HG02885 (cell line): Measurements from ENCODE around the gene AEBP1.

ENCODE experiments used
- ATAC-seq: cut with Tn5 transposase; IDR thresholded peaks from one replicate; pipeline ENCODE4 v1.9.1; 2021; ENCODE audit warnings: mild to moderate bottlenecking; ENCODE audit not compliant: unreplicated experiment, poor library complexity

The AEBP1 gene

DNA sequence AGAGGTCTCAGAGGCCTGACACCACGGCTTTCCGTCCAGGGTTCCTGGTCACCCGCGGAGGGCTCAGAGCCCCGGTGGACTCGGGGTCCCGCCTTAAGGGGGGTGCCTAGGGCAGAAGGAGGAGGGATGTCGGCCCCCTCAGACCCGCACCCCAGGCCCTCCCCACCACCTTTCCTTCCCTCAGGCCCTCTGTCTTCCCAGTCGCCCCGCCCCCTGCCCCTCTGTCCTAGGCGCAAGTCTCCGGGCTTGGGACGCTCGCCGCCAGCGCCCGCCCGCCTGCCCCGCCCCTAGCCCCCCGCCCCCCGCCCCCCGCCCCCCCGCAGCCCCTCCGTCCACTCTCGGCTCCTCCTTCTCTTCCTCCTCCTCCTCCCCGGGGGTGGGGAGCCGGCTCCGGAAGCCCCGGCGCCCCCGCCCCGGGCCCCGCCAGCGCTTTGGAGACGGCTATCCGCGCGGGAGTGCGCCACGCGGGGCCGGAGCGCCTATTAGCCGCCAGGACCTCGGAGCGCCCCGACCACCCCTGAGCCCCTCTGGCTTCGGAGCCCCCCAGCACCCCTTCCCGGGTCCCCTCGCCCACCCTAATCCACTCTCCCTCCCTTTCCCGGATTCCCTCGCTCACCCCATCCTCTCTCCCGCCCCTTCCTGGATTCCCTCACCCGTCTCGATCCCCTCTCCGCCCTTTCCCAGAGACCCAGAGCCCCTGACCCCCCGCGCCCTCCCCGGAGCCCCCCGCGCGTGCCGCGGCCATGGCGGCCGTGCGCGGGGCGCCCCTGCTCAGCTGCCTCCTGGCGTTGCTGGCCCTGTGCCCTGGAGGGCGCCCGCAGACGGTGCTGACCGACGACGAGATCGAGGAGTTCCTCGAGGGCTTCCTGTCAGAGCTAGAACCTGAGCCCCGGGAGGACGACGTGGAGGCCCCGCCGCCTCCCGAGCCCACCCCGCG lies at the start of gene AEBP1:
Gene AEBP1, plus strand, starts transcription at position 423 of the 937 bp plus-strand sequence. Its CDS starts 321 bp downstream, at position 744.
- no peak for ATAC-seq

DNA sequence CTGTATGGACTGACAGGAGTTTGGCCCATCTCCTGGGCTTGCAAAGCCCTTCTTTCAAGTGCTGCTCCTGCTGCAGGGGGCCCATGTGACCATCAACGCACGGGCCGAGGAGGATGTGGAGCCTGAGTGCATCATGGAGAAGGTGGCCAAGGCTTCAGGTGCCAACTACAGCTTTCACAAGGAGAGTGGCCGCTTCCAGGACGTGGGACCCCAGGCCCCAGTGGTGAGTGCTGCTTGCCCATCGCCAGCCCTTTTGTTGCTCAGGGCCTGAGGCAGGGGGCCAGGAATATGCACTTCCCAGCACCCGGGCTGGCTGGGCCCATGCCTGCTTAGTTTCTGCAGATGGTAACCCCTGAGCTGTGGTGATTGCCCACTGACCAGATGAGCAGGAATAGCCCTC lies 47.5 kb upstream of the AEBP1 start:
- no peak for ATAC-seq

- ATAC-seq = no peak
Measured at GRCh38 chr7:44057181-44057848, 46.8 kb upstream of the AEBP1 start.

GRCh38 chr7:44057849-44058758 lies 46.0 kb upstream of the AEBP1 start:
- ATAC-seq = peak; percentile 27

DNA sequence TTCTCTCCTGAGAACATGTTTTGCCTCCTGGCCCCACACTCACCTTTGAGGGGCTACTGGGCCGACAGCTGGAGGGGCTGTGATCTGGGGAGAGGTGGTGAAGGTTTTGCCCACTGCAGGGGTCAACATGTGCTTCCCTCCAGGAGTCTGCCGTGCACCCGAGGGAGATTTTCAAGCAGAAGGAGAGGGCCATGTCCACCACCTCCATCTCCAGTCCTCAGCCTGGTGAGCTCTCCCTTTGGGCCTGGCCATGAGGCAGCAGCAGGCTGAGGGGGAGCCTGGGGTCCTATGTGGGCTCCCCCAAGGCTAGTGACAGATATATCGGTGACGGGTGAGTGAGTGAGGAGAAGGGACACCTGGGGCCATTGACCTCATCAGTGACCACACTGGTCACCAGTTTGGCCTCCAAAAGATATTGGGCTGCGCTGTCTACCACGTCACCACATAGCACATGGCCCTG lies 45.4 kb upstream of the AEBP1 start:
- ATAC-seq = peak; percentile 32

DNA sequence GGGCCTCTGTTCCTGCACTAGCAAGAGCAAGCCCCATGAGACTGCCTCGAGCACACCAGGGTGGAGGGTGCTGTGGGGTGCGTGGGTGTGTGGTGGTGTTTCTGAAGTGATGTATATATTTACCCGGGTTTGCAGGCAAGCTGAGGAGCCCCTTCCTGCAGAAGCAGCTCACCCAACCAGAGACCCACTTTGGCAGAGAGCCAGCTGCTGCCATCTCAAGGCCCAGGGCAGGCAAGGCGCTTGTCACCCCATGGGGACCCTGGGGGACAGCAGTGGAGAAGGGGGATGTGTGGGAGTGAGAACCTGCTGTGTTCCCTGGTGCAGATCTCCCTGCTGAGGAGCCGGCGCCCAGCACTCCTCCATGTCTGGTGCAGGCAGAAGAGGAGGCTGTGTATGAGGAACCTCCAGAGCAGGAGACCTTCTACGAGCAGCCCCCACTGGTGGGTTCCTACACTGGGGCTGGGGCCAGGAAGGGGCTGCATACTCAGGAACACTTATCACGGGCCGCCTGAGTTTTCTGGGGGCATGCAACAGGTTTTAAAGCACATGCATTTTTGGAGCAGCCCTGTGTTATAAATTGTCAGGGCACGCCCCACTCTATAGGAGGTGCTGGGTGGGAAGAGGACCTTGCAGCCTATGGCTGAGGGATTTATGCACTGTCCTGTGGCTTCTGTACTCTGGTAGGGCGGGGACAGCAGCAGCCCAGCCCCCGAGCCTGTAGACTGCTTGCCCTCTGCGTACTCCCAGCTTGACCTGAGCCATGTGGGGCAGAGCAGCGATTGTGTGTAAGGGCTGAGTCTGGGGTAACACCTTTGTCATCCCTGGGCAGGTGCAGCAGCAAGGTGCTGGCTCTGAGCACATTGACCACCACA lies 44.7 kb upstream of the AEBP1 start:
- peak; percentile 87 for ATAC-seq

GRCh38 chr7:44060091-44060947 lies 43.8 kb upstream of the AEBP1 start:
- ATAC-seq = no peak

DNA sequence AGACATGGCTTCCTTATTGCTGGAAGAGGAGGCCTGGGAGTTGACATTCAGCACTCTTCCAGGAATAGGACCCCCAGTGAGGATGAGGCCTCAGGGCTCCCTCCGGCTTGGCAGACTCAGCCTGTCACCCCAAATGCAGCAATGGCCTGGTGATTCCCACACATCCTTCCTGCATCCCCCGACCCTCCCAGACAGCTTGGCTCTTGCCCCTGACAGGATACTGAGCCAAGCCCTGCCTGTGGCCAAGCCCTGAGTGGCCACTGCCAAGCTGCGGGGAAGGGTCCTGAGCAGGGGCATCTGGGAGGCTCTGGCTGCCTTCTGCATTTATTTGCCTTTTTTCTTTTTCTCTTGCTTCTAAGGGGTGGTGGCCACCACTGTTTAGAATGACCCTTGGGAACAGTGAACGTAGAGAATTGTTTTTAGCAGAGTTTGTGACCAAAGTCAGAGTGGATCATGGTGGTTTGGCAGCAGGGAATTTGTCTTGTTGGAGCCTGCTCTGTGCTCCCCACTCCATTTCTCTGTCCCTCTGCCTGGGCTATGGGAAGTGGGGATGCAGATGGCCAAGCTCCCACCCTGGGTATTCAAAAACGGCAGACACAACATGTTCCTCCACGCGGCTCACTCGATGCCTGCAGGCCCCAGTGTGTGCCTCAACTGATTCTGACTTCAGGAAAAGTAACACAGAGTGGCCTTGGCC lies 43.0 kb upstream of the AEBP1 start:
- no peak for ATAC-seq

DNA sequence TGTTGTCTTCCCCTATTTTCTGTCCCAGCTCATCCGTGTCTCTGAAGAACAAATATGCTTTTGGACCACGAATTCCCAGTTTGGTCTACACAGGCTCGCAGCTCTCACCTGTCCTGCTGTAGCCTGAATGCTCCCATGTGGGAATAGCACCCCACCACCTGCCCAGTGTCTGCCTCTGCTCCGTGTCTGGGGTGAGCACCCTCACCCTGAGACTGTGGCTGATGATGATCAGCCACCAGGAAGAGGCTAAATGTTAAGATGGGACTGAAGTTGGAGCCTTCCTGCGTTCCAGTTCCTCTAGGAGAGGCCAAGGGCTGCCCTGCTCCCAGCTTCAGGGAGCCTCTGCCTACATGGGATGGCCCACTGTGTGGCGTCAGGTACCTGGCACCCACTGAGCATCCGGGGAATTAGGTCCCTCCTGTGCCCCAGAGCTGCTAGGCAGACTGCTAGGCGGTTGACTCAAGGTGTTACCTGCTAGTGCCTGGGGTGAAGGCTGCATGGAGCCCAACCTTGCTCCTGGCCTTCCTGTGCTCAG lies 42.4 kb upstream of the AEBP1 start:
- no peak for ATAC-seq

DNA sequence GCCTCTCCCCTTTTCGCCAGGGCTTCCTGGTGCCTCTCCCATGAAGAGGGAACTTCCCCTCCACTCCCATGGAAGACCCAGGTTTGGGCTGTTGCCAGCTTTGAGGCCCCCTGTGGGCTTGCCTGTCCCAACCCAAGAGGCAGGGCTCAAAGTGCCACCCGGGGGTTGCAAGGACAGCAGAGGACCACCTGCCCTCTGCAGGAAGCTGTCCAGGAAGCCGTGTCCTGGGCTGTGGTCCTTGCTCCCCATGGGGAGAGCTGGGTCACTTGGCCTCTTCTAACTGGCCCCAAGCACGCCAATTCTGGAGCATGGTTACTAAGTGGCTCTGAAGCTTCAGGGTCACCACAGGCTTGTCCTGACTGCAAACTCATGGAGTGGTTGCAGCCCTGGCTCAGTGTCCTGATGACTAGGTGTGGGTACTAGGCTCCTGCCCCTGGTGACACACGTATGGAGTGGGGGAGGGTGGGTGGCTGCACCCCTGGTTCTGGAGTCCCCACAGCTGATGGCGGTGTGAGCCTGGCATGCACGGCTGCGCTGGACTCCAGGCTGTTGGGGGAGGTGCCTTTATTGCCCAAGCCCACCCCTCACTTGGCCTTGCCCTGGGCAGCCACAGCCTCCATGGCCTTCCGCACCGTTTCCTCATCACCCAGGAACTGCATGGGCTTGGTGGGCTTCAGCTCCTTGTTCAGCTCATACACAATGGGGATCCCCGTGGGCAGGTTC lies 41.8 kb upstream of the AEBP1 start:
- no peak for ATAC-seq

GRCh38 chr7:44062903-44063295 lies 41.2 kb upstream of the AEBP1 start:
- no peak for ATAC-seq

GRCh38 chr7:44063547-44063893 lies 40.6 kb upstream of the AEBP1 start:
- no peak for ATAC-seq

DNA sequence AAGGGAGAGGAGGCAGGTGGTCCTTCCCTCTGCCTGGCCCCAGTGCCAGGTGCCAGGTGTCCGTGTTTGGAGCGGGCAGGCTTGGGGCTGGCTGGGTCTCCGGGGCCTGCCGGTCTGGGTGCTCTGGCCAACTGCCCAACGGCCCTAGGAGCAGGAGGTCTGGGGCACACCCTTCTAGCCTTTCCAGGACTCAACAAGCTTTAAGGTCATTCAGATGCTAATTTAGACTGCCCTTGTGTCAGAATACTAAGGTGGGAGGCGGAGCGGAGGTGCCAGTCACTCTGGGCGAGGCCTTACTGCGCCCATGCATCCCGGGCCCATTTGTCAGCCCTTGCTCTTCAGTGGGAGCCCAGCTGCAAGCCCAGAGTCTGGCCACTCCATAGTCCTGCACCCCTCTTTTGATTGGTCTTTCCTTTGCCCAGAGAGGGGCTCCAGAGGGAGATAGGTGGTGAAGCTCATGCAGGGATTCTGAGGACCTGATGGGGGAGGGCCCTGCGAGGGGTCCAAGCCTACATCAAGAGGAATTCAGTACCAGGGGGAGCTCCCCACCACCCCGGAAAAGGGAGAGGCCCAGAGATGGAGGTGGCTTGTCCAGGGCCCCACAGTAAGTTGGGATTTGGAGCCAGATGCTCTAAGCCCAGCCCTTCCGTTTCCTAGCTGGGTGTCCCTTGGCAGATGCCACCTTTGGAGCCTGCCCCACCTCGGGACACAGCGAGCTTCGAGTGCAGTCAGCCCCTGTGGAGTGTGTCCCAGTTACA lies 40.1 kb upstream of the AEBP1 start:
- ATAC-seq = no peak

GRCh38 chr7:44064791-44065430 lies 39.2 kb upstream of the AEBP1 start:
- no peak for ATAC-seq

- no peak for ATAC-seq
Measured at GRCh38 chr7:44065431-44066110, 38.6 kb upstream of the AEBP1 start, which contains the start of gene PGAM2. PGAM2 (minus strand) TSS chr7:44065567; CDS start chr7:44065529, 38 bp downstream.
